HS-27A (cell line): ENCODE data around the gene LRRC56.
A peak's percentile ranks its signal among the peaks of the same experiment; 100 is the strongest.

Source experiments
- DNase-seq: peaks from one replicate; pipeline ENCODE4 v3.0.0-alpha.2; 2012; ENCODE audit warnings: low read depth, missing footprints

Gene LRRC56

DNA sequence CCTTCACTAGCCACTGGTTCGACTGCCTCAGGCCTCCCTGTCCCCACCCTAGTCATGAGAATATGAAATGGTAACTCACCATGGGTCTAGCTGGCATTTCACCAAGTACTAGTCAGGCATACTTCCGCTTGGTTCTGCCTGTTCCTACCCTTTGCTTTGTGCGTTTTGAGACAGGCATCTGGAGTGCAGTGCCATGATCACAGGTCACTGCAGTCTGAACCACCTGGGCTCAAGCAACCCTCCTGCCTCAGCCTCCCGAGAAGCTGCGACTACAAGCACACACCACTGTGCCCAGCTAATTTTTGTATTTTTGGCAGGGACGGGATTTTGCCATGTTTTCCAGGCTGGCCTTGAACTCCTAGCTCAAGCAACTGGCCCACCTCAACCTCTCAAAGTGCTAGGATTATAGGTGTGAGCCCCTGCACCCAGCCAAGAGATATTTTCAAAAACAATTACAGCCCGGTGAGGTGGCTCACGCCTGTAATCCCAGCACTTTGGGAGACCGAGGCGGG lies 16.1 kb upstream of the LRRC56 start:
- DNase-seq: no peak

DNA sequence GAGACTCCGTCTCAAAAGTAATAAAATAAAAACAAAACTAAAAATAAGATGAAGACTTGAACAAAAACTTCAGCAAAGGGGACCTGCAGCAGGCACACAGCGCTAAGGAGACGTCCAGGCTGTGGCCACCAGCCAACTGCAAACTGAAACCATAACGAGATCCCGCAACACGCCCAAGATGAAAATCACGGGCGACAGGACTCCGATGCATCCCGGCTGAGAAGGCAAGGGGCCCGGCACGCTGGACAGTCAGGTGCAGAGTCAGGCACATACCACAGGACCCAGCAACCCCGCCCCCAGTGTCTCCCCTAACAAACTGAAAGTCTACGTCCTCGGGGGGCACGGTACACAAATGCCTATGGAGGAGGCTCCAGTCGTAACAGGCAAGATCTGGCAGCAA lies 11.1 kb upstream of the LRRC56 start:
- no peak for DNase-seq

DNA sequence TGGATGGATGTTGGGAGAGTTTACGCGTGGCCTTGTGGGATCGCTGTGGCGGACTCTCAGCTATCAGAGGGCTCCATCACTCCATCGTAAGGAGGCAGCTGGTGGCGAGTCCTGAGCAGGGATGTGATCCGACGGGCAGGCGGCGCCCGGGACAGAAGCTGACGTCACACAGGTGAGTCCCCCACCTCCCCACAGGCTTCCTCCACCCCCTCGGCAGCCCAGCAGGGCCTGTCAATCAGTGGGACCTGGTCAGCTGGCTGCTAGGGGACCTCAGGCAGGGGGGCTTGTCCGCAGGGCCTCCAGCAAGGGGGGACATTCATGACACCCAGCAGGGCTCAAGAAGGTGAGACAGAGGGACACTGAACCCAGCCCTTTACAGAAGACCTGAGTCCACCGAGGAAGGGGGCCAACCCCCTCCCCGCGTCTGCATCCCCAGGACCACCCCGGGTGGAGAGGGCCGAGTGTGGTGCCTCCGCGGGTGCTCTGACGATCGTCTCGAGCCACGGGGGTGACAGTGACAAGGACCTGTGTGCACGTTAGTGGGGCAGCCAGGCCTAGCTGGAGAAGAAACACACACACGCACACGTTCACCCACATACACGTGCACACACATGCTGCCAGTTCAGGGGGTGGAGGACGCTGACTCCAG lies 9.0 kb upstream of the LRRC56 start:
- DNase-seq: no peak

DNA sequence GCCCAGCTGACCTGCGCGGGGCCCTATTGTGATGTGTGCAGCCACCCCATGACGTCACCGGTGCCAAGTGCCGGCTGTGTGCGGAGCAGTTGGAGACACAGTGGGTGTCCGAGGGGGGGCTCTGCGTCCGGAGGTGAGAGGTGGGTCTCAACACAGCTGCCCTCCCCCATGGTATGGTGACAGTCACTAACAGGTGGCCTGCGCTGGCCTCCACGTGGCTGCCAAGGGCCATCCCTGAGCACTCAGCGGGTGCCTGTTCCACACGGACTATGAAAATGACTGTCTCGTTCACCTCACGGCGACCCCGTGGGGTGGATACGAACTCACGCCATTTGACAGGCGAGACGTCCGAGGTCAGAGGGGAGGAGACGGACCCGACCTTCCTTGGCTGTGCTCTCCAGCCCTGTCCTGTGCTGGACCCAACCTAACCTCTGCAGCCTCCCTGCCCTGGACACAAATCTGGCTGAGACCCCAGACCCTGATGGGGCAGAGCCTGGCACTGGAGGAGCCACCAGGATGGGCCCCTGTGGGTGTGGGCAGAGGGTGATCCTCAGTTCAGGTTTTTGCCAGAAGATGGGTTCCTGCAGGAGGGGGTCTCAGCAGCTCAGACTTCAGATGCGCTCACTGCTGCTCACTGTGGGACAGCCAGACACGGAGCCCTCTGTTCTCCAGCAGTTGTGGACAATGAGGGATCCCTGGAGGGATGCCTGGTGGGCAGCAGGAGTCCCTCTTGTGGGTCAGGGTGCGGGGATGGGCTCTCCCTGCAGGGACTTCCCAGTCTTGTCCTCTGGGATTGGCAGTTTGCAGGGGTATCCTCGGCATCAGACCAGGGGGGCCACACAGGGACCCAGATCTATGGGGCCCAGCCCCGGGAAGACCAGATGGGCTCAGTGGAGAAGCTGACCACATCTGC lies 8.3 kb upstream of the LRRC56 start:
- no peak for DNase-seq

DNA sequence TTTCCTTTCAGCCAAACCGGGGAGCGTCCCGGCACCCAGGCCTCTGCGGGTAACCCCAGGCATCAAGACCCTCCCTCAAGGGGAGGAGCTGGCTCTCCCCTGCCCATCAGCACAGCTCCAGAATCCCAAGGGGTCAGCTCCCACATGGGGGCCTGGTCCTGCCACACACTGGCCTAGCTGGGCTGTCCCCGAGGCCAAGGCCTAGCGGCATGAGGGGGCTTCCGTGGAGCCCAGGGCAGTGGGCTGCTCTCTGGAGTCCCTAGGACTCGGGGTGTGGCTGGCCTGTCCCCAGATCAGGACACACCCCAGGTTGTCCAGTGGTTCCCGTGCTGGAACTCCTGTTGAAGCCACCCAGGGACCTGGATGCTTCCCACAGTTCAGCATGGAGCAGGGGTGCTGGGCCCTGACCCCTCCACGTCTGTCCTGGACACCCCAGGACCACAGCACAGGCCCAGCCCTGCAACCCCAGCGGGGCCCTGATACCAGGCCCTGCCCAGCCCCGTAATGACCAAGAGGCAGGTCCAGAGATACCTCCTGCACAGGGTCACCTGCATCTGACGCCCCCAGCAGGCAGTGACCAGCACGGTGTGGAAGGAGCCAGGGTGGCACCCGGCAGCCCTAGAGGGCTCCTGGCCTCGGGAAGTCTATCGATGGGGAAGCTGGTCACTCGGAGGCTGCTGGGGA lies 7.5 kb upstream of the LRRC56 start:
- DNase-seq: no peak

DNA sequence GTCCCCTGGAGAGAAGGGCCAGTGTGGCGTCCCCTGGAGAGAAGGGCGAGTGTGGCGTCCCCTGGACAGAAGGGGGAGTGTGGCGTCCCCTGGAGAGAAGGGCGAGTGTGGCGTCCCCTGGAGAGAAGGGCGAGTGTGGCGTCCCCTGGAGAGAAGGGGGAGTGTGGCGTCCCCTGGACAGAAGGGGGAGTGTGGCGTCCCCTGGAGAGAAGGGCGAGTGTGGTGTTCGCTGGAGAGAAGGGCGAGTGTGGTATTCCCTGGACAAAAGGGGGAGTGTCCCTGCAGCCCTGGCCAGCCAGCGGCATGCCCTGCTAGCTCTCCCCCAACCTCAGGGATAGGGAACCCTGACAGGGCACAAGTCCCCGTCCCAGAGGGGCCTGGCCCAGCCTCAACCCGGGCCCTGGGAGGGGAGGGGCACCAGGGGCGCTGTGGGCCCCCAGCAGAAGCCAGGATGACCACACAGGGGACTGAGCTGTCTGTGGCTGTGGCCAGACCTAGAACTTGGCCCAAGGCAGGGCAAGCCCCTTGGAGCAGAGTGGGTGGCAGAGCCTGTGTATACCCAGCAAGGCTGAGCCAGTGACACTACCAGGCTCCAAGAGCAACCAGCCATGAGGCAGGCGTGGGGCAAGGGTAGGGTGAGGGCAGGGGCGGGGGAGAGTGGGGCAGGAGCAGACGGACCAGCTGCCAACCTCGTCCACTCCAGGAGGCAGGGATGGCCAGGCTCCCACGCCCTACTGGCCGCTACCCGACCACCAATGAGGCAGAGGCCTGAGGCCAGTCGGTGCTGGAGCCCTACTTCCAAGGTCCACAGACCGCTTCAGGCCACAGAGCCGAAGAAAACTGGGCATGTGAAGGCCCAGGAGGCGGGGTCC lies 6.1 kb upstream of the LRRC56 start:
- DNase-seq: no peak

DNA sequence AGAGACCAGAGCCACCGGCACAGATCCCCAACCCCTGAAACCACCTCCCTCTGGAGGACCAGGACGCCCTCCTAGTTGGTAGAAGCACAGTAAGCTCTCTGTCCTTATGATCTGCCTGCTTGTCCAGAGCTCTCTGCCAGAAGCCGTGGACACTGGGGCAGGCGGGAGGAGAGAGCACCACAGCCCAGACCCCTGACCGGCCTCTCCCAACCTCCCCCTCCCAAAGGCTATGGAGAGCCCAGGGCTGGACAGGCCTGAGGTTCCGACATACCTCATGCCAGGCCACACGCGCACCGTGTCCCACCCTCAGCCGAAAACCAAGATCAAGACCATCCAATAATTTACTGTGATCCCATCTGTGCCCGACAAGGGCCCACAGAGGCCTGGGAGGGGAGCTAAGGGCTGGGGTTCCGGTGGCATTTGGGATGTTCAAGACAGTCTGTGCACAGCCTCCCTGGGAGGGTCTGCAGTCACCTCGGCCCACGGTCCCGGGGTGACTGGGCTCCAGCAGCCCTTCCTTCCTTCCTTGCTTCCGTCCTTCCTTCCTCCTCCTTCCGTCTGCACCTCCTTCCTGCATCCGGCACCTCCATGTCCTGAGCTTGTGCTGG lies 5.3 kb upstream of the LRRC56 start:
- DNase-seq: no peak

DNA sequence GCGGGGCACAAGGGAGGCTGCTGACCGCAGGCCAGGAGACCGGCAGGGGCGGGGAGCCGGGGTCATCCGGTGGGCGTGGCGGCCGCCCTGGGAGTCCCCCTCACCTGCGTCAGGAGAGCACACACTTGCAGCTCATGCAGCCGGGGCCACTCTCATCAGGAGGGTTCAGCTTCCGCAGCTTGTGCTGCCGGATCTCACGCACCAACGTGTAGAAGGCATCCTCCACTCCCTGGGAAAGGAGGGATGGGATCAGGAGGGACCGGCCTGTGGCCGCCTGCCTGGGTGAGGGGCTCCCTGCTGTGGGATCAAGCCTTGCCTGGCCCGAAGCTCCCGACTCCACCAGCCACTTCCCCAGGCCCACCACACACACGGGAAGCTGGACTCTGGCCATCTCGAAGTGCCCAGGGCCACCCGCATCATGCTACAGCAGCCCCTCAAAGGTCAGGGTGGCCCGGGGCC lies 4.8 kb upstream of the LRRC56 start:
- DNase-seq: no peak

DNA sequence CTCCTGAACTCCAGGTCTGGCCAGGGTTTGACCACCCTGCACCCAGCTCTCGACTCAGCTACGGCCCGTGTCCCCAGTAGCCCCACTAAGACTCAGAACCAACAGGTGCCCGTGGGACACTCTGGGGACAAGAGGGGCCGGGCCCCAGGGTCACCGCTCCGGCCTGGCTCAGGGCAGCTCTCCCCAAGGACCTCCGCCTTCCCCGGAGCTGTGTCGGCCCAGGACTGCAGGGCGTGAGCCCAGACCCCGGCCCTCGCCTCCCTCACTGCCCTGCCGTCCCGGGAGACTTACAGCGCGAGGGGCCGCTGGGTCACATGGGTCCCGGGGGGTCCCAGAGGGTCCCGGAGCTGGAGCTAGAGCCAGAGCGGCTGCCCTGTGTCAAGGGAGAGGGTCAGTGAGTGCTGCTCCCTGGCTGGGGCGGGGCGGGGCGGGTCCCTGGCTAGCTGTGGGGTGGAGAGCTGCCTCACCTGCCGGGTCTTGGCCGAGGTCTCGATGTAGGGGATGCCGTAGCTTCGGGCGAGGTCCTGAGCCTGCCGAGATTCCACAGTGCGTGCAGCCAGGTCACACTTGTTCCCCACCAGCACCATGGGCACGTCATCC lies 4.2 kb upstream of the LRRC56 start:
- DNase-seq: no peak

DNA sequence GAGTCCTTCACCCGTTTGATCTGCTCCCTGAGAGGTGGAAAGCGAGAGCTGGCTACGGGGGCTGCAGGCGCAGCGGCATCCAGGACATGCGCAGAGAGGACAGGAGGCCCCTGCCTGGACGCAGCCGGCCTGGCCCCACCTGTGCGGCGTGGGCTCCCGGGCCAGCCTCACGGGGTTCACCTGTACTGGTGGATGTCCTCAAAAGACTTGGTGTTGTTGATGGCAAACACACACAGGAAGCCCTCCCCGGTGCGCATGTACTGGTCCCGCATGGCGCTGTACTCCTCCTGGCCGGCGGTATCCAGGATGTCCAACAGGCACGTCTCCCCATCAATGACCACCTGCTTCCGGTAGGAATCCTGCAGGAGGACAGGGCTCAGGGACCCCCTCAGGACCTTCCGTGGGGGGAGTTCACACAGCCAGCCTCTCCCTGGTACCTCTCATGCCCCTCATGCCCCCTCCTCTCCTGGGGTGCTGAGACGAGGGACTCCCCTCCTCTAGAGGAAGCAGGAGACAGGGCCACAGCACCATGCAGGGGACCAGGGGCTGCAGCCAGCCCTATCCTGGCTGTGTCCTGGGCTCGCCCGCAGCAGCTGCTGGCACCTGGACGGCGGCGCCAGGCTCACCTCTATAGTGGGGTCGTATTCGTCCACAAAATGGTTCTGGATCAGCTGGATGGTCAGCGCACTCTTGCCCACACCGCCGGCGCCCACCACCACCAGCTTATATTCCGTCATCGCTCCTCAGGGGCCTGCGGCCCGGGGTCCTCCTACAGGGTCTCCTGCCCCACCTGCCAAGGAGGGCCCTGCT lies 3.5 kb upstream of the LRRC56 start:
- no peak for DNase-seq

DNA sequence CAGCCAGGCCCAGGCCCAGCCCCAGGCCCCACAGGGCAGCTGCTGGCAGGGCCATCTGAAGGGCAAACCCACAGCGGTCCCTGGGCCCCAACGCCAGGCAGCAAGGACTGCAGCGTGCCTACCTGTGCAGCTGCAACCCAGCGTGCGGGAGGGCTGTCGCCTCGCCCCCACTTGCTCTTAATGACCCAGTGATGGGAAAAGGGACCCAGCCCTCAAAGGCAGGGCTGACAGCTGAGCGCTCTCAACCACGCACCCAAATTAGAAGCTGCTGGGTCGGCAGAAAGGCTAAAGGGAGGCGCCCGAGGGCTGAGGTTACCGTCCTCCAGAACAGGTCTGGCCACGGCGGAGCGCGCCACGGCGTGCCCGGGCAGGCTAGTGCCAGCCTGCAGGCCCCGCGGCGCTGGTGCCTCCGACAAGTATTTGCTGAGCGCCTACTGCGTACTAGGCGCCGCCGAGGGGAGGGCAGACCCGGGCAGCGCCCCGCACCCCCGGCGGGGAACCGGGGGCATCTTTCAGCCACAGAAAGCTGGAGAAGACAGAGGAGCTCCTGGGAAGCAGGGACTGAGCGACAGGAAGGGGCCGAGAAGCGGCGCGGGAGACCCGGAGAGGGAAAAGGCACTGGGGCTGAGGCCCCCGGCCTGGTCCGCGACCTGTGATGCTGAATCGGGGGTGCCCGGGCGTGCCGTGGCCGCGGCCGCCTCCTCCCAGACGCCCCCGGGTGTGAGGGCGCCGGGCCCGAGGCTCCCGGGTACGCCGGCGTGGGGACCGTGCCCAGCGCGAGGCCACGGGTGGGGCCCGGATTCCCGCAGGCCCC lies 2.7 kb upstream of the LRRC56 start:
- no peak for DNase-seq

DNA sequence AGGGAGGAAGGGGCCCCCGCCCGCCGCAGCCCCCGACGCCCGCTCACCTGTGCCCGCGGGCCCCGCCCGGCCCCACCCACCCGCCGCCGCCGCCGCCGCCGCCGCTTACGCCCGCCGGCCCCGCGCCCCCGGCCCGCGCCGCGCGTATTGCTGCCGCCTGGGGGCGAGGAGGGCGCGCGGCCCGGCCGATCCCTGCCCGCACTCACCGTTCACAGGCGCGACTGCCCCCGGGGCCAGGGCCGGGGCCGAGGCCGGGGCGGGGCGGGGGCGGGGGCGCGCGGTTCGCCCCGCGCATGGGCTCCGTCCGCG lies 2.2 kb upstream of the LRRC56 start:
- DNase-seq: no peak

DNA sequence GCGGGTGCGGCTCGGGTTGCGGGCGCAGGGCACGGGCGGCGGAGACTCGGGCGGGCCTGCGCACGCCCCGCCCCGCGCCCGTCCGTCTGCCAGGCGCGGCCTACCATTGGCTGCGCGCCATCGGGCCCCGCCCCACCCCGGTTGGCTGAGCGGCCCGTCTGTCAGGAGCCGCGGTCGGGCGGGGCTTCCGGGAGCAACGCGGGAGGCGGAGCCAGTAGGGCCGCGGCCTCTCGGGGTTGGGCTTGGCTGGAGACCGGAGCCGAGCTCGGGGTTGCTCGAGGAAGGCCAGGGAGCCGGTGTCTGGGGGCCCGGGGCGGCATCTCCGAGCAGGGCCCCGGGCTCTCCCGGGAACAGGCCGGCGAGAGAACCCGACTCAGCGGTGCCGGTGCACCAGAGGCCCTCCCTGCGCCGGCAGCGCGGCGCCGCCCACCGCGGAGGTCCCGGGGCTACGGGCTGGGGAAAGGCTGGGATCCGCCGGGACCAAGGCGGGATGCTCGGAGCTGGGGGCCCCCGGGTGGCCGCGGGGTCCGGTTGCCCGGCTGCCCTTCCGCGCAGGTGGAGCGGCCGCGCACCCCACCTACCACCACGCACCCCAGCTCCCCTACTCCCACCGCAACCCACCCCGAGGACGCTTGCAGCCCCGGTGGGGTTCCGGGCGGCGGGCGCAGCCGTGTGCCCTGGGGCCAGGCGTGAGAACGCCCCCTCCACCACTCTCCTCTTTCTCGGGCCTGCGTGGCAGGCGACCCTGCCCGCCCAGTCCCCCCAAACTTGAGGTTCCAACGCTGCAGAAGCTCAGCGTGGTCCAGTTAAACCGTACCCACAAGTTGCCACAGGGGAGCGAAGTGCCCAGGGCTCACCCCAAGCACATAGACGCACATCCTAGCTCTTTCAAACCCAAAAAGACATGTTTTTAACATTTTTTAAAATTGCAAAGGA lies 1.5 kb upstream of the LRRC56 start, which contains the start of gene HRAS:
TSS of gene HRAS (minus strand) at position 58 of the 936 bp plus-strand sequence.
- DNase-seq: peak; percentile 63

DNA sequence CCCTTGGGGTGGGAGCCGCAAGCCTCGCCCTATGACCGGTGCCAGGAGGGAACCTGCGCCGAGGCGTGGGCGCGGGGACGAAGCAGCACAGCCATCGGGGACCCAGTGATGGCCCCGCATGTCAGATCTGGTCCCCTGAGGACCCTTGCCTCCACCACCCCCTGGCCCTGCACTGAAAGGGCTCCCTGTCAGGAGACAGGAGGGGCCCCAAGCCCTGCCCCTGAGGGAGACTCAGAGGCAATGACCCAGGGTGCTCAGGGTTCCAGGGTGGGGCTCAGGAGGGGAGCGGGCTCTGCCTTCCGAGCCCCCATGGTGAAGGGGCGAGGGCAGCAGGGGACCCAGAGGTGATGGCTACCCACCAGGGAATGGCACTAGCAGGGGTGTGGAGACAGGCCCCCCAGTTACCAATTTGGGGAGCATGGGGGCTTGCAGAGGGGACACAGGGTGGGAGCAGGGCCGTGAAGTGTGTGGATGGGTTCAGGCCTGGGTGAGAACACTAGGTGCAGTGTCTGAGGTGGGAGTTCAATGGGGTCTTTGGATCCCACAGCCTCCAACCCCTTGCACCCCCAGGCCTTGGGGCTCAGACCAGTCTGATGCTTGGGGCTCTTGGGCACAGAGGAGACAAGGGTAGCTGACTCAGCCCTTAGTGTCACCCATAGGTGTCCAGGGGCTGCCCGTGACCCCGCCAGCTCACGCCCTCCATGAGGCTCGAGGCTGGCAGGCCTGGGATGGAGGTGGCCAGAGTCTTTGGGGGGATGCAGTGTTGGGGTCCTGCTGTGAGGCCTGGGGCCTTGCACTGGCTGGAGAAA lies 499 bp downstream of the LRRC56 start:
- no peak for DNase-seq

DNA sequence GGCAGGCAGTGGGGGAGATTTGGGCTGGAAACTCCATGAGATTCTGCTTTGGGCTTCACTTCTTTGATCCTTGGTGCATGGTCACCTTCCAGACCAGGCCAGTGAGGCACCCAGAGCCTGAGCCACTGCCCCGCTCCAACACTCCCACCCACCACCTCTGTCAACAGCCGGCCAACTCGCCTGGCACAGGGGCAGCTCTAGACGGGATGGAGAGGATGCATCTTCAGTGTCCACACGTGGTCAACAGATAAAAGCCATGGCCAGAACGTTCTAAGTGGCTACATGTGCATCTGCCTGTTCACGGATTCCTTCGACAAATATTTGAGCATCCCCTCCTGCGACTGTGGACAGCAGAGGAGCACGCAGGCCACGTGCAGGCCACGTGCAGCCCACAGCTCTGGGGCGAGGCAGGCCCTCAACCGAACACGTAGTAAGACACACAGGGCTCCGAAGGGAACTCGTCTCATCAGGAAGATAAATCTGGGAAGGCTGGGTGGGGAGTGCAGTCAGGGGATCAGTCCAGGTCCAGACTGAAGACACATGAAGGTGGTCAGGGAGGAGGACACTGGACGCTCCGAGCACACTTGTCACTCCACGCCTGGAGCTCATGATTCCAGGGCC lies 1.2 kb downstream of the LRRC56 start:
- DNase-seq: no peak

DNA sequence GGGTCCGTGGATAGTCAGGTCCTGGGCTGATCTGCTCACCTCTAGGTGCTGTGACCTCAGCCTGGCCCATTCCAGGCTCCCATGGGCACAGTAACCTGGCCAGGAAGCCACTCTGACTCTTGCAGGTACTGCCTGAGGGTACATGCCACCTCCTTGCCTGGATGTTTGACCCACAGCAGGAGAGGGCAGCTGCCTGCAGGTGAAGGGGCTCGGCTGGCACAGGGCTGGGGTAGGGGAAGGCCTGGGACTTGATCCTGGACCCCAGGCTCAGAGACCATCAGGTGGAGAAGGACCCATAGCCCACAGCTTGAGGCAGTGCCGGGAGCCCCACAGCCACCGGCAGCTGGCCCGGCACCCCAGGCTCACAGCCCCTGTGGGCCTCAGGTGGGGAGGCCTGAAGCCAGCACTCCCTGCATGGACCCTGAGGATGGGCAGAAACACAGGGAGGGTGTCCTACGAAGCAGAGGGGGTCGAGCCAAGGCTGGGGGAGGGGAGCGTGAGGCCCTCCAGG lies 2.7 kb downstream of the LRRC56 start:
- DNase-seq: no peak
